ENCODE data around the gene STRN3.
"Not testable (repeated sequence)": the region's sequence is repeated elsewhere in the genome, so short reads cannot be mapped to it uniquely, and the experiment has no call there.

STRN3 gene

GRCh38 chr14:31025367-31026076, 657 bp downstream of the STRN3 start, which contains the start of gene AP4S1:
AP4S1 (plus strand) TSS chr14:31025649; CDS start chr14:31066197, 40,548 bp downstream.
- Histone ChIP-seq H3K4me1 (ENCODE audit: insufficient read depth, low read length) (peaks cover 7% of the 10 kb centered on the region; the same call in 1 of the 2 replicates), H3K9ac (ENCODE audit: low read depth, low read length) (peak within 1 kb of the TSS; percentile 94), H3K9me3 (ENCODE audit: control insufficient read depth, insufficient read depth, low read length) (no peaks in the 10 kb centered on the region), H3K36me3 (ENCODE audit: insufficient read depth, low read length) (no peaks in the 10 kb centered on the region; the same call in 1 of the 2 replicates)

DNA sequence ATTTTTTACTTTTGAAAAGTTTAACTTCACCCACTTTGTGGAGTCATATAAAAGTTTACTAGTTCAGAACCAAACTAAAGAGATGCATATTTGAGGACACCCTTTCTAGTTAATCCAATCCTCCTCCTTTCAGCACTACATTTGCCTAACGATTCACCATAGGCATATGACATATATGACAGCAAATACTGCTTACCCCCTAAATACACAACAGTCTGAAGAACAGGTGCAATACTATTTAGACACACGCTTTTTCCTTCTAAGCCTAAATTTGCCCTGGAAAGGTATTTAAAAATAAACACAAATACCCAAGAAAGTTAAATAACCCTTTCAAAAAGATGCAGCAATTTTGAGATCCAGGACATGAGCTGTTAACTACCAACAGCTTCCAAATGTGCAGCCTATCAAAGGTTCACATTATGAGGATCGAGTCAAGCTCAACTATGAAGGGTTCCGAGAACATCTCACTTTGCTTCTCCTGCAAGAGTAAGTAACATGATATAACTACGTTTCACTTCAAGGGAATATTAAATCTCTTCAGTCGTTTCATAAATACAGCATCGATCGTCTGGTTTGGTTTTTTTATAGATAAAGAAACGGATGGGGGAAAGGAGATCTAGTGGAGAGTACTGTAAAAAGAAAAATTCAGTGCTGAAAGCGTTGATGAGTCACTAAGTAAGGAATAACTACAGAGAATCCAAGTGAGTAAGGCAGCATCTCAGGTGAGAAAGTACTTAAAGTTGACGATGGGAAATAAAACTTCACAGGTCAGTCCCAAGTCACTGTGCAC, 1.4 kb downstream of the STRN3 start:
- Histone ChIP-seq H3K9me3 (ENCODE audit: control insufficient read depth, insufficient read depth, low read length) (no peaks in the 10 kb centered on the region), H3K36me3 (ENCODE audit: insufficient read depth, low read length) (no peaks in the 10 kb centered on the region; the same call in 1 of the 2 replicates), H3K9ac (ENCODE audit: low read depth, low read length) (peak overlapping the region; percentile 92), H3K4me1 (ENCODE audit: insufficient read depth, low read length) (peaks cover 7% of the 10 kb centered on the region; the same call in 1 of the 2 replicates)

- Histone ChIP-seq H3K4me1 (ENCODE audit: insufficient read depth, low read length) (peaks cover 7% of the 10 kb centered on the region; the same call in 1 of the 2 replicates), H3K36me3 (ENCODE audit: insufficient read depth, low read length) (no peaks in the 10 kb centered on the region; the same call in 1 of the 2 replicates), H3K9ac (ENCODE audit: low read depth, low read length) (peak overlapping the region; percentile 92; the same call in 1 of the 2 replicates), H3K9me3 (ENCODE audit: control insufficient read depth, insufficient read depth, low read length) (no peaks in the 10 kb centered on the region)
Measured at GRCh38 chr14:31024010-31024480, 2.1 kb downstream of the STRN3 start.

- Histone ChIP-seq H3K9ac (ENCODE audit: low read depth, low read length) (no peak overlapping the region), H3K36me3 (ENCODE audit: insufficient read depth, low read length) (no peaks in the 10 kb centered on the region; the same call in 1 of the 2 replicates), H3K4me1 (ENCODE audit: insufficient read depth, low read length) (peaks cover 7% of the 10 kb centered on the region; the same call in 1 of the 2 replicates), H3K9me3 (ENCODE audit: control insufficient read depth, insufficient read depth, low read length) (no peaks in the 10 kb centered on the region)
Measured at GRCh38 chr14:31022386-31022785, 3.8 kb downstream of the STRN3 start.

GRCh38 chr14:31021576-31021949, 4.6 kb downstream of the STRN3 start:
- Histone ChIP-seq H3K9ac (ENCODE audit: low read depth, low read length) (no peak overlapping the region), H3K4me1 (ENCODE audit: insufficient read depth, low read length) (peaks cover 7% of the 10 kb centered on the region; the same call in 1 of the 2 replicates), H3K9me3 (ENCODE audit: control insufficient read depth, insufficient read depth, low read length) (no peaks in the 10 kb centered on the region), H3K36me3 (ENCODE audit: insufficient read depth, low read length) (no peaks in the 10 kb centered on the region; the same call in 1 of the 2 replicates)

- H3K9me3 ChIP-seq (ENCODE audit: control insufficient read depth, insufficient read depth, low read length) = no peaks in the 10 kb centered on the region
- H3K4me1 ChIP-seq (ENCODE audit: insufficient read depth, low read length) = peaks cover 7% of the 10 kb centered on the region; the same call in 1 of the 2 replicates
- no peak overlapping the region for H3K9ac ChIP-seq (ENCODE audit: low read depth, low read length)
- H3K36me3 ChIP-seq (ENCODE audit: insufficient read depth, low read length) = no peaks in the 10 kb centered on the region; the same call in 1 of the 2 replicates
Measured at GRCh38 chr14:31020834-31021575, 5.2 kb downstream of the STRN3 start.

DNA sequence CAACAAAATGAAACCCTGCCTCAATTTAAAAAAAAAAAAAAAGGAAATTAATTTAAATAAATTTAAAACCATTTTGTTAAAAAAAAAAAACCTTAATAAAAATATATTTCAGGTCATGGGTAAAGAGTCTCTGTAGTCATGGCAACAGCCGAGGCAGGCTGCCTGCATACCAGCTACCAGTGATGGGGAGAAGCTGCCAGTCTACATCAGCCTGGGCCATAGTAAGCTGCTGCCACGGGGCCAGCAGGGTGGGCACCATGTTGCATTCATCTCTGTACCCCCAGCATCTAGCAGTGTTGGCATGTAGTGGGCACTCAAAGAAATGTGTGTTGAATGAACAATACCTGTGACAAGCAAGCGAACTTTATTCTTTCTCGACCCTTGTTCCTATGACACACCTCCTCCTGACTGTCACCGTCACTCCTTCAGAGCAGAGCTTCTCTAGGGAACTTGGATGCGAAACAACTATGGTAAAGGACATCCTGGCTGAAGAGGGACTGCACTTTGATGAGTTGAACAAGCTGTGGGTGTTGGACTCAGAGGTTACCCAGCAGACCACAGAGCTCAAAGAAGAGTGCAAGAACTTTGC, 8.0 kb downstream of the STRN3 start:
- Histone ChIP-seq H3K36me3 (ENCODE audit: insufficient read depth, low read length) (peaks cover under 1% of the 10 kb centered on the region; the same call in 1 of the 2 replicates), H3K9ac (ENCODE audit: low read depth, low read length) (no peak overlapping the region), H3K4me1 (ENCODE audit: insufficient read depth, low read length) (no peaks in the 10 kb centered on the region)

GRCh38 chr14:31013841-31014240, 12.3 kb downstream of the STRN3 start:
- Histone ChIP-seq H3K9me3 (ENCODE audit: control insufficient read depth, insufficient read depth, low read length) (no peaks in the 10 kb centered on the region), H3K9ac (ENCODE audit: low read depth, low read length) (no peak overlapping the region), H3K36me3 (ENCODE audit: insufficient read depth, low read length) (0 out of 2 replicates have a peak, but pooled peaks cover 3% of the 10 kb centered on the region), H3K4me1 (ENCODE audit: insufficient read depth, low read length) (no peaks in the 10 kb centered on the region)

More for the DNA sequence above, 8.0 kb downstream of the STRN3 start:
- H3K9me3 ChIP-seq (ENCODE audit: control insufficient read depth, insufficient read depth, low read length) = no peaks in the 10 kb centered on the region

DNA sequence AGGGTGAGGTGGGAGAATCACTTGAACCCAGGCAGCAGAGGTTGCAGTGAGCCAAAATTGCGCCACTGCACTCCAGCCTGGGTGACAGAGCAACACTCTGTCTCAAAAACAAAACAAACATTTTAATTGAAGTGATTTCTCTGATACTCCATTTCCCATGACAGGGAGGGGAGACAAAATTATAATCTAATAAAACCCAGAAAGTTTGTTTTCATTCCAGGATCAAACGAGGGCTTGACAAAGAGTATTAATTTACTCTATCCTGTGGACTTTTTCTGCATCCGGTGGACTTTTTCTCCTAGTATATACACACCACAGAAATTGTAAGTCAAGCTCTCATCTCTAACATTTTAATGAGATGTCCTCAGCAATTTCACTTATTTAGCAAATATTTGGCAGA, 15.2 kb downstream of the STRN3 start:
- Histone ChIP-seq H3K9me3 (ENCODE audit: control insufficient read depth, insufficient read depth, low read length) (no peaks in the 10 kb centered on the region), H3K36me3 (ENCODE audit: insufficient read depth, low read length) (0 out of 2 replicates have a peak, but pooled peaks cover 3% of the 10 kb centered on the region), H3K9ac (ENCODE audit: low read depth, low read length) (no peak overlapping the region), H3K4me1 (ENCODE audit: insufficient read depth, low read length) (no peaks in the 10 kb centered on the region)

DNA sequence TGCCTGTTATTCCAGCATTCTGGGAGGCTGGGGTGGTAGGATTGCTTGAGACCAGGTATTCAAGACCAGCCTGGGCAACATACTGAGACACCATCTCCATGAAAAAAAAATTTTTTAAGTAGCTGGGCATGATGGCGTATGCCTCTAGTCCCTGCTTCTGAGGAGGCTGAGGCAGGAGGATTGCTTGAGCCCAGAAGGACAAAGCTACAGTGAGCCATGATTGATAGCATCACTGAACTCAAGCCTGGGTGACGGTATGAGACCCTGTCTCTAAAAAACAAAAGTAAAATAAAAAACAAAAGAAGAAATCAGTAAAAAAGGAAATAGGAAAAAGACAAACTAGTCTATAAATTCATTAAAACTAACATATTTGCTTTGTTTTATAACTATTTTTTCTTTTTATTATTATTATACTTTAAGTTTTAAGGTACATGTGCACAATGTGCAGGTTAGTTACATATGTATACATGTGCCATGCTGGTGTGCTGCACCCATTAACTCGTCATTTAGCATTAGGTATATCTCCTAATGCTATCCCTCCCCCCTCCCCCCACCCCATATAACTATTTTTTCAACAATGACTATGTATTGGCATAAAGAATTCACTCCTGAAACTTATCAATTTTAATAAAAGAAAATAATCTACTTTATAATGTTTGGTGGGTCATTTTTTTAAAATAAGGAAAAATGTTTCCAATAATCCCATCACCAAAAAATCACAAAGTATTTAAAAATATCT, 16.2 kb downstream of the STRN3 start:
- Histone ChIP-seq H3K36me3 (ENCODE audit: insufficient read depth, low read length) (0 out of 2 replicates have a peak, but pooled peaks cover 3% of the 10 kb centered on the region), H3K9ac (ENCODE audit: low read depth, low read length) (no peak overlapping the region), H3K9me3 (ENCODE audit: control insufficient read depth, insufficient read depth, low read length) (no peaks in the 10 kb centered on the region), H3K4me1 (ENCODE audit: insufficient read depth, low read length) (no peaks in the 10 kb centered on the region; the same call in 1 of the 2 replicates)

GRCh38 chr14:31006703-31007102, 19.5 kb downstream of the STRN3 start:
- H3K9ac ChIP-seq (ENCODE audit: low read depth, low read length) = no peak overlapping the region
- no peaks in the 10 kb centered on the region; the same call in 1 of the 2 replicates for H3K36me3 ChIP-seq (ENCODE audit: insufficient read depth, low read length)
- no peaks in the 10 kb centered on the region; the same call in 1 of the 2 replicates for H3K4me1 ChIP-seq (ENCODE audit: insufficient read depth, low read length)
- no peaks in the 10 kb centered on the region for H3K9me3 ChIP-seq (ENCODE audit: control insufficient read depth, insufficient read depth, low read length)

- not testable (repeated sequence) for H3K9me3 ChIP-seq (ENCODE audit: control insufficient read depth, insufficient read depth, low read length); H3K36me3 ChIP-seq (ENCODE audit: insufficient read depth, low read length); H3K4me1 ChIP-seq (ENCODE audit: insufficient read depth, low read length)
Measured at GRCh38 chr14:31004007-31004406, 22.2 kb downstream of the STRN3 start.

GRCh38 chr14:31003284-31003683, 22.9 kb downstream of the STRN3 start:
- peaks cover 6% of the 10 kb centered on the region for H3K4me1 ChIP-seq (ENCODE audit: insufficient read depth, low read length)
- no peaks in the 10 kb centered on the region for H3K9me3 ChIP-seq (ENCODE audit: control insufficient read depth, insufficient read depth, low read length)
- H3K9ac ChIP-seq (ENCODE audit: low read depth, low read length) = no peak overlapping the region
- H3K36me3 ChIP-seq (ENCODE audit: insufficient read depth, low read length) = no peaks in the 10 kb centered on the region; the same call in 1 of the 2 replicates

More at GRCh38 chr14:31004007-31004406, 22.2 kb downstream of the STRN3 start:
- H3K9ac ChIP-seq (ENCODE audit: low read depth, low read length) = not testable (repeated sequence)

All from ES-I3 (cell line).